ENCODE measurements around the gene ITPRIPL2.
A peak's percentile ranks its signal among the peaks of the same experiment; 100 is the strongest.

Gene ITPRIPL2

DNA sequence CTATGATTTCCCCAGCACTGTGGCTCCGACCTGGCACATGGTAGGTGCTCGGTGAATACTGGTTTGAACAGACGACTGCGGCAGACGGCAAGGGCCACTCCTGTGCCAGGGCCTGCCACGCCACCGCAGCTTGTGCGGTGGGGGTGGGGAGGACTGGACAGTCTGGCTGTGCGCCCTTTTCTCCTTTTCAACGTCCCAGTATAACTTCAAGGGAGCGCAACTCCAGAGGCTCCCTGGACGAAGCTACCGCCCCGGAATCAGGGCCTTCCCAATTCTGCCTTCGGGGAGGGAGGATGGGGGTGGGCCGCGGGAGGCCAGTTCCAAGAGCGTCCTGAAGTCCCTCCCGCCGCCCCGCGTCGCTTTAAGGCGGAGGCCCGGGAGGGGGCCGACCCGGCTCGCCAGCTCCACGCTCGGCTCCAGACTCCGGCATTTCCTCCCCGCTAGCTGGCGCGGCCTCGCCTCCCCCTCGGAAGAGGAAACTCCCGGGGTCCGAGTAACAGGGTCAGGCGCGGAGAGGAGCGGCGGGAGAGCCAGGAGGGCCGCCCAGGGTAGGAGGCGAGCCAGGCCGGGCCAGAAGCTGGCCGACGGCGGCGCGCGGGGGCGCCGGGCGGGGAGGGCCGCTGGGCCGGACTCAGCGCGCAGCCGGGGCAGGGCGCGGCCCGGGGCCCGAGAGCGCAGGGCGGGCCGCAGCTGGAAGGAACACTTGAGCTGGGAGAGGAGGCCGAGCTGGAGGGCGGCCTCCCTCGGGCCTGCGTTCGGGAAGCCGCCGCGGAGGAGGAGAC, at the start of gene ITPRIPL2:
Gene ITPRIPL2, plus strand, starts transcription at position 388 of the 782 bp plus-strand sequence. CDS start 498 bp downstream, outside the sequence.
- Mint-ChIP-seq H3K36me3 (ENCODE audit: low read depth) (peaks cover 10% of the 10 kb centered on the region), H3K4me3 (peak within 1 kb of the TSS; percentile 69), H3K27me3 (peaks cover 42% of the 10 kb centered on the region), H3K4me1 (ENCODE audit: low read depth) (peaks cover 23% of the 10 kb centered on the region), H3K27ac (peak within 1 kb of the TSS; percentile 47), H3K9me3 (no peaks in the 10 kb centered on the region)
- DNase-seq: peak; percentile 46

DNA sequence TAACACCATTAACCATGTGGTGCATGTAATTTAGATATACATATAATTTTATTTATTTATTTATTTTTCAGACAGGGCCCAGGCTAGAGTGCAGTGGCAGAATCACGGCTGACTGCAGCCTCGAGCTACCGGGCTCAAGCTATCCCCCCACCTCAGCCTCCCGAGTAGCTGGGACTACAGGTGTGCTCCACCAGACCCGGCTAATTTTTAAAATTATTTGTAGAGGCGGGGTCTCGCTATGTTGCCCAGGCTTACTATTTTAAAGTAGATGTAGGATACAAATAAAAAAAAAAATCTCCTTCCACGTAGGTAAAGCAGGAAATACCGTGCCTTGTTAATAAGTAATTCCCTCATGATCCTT, 46.8 kb upstream of the ITPRIPL2 start:
- peak overlapping the region; percentile 90 for H3K4me3 Mint-ChIP-seq
- H3K27ac Mint-ChIP-seq: peak overlapping the region; percentile 99
- peaks cover 15% of the 10 kb centered on the region for H3K4me1 Mint-ChIP-seq (ENCODE audit: low read depth)
- H3K9me3 Mint-ChIP-seq: no peaks in the 10 kb centered on the region
- DNase-seq: no peak
- no peaks in the 10 kb centered on the region for H3K27me3 Mint-ChIP-seq
- H3K36me3 Mint-ChIP-seq (ENCODE audit: low read depth): peaks cover 8% of the 10 kb centered on the region

DNA sequence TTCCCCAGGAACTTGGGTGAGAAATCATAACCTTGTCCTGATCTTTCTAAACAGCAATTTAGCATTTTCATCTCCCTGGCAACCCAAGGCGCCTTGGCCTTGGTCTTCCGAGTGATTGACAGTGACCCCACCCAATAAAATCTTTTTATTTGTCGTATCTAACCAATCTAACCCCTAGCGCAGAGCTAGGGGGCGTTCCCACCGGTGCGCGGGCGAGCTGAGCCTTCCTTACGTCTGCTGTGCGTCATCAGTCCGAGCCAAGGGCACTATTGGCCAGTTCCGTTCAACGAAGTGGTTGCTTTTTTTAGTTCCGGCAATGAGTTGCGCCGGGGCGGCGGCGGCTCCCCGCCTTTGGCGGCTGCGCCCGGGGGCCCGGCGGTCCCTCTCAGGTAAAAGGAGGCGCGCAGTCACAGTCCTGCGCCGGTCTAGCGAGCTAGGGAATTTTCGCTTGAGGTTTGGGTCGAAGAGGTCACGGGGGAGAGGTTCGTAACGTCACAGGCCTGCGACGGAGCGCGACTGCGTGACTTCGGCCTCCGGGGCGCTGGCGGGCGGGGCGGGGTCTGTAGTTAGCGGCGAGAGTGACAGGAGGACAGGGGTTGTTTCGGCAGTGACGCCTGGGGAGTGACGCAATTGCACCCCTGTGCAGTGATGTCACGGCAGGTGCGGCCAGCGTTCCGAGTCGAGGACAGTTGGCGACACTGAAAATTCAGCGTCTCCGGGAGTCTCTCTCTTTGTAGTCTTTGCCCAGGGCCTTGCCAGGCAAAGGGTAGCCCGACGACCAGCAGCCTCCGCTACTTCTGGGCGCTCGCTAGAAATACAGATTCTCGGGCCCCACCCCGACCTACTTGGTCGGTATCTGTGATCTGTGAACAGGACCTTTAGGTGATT, 46.2 kb upstream of the ITPRIPL2 start, which contains the start of gene COQ7:
Gene COQ7, plus strand, starts transcription at position 266 of the 888 bp plus-strand sequence. Its CDS starts 51 bp downstream, at position 317.
- H3K36me3 Mint-ChIP-seq (ENCODE audit: low read depth): peaks cover 14% of the 10 kb centered on the region
- H3K27me3 Mint-ChIP-seq: no peaks in the 10 kb centered on the region
- H3K27ac Mint-ChIP-seq: peak within 1 kb of the TSS; percentile 99
- no peaks in the 10 kb centered on the region for H3K9me3 Mint-ChIP-seq
- peaks cover 15% of the 10 kb centered on the region for H3K4me1 Mint-ChIP-seq (ENCODE audit: low read depth)
- peak within 1 kb of the TSS; percentile 90 for H3K4me3 Mint-ChIP-seq
- peak; percentile 99 for DNase-seq

DNA sequence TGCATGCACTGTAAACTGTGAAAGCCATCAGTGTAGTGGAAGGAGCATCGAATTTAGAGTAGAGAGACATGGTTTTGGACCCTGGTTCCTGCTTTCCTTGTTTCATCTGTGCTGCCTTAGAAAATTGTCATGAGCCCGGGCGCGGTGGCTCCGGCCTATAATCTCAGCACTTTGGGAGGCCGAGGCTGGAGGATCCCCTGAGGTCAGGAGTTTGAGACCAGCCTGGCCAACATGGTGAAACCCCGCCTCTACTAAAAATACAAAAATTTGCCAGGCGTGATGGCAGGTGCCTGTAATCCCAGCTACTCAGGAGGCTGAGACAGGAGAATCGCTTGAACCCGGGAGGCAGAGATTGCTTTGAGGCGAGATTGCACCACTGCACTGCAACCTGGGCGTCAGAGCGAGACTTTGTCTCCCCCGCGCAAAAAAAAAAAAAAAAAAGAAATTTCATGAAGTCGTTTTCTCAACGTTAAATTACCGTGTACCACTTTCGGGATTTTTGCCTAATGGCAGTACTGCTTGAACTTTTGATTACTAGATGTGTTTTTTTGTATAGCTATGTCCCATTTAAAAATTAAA, 45.4 kb upstream of the ITPRIPL2 start:
- H3K27me3 Mint-ChIP-seq: no peaks in the 10 kb centered on the region
- peaks cover 15% of the 10 kb centered on the region for H3K4me1 Mint-ChIP-seq (ENCODE audit: low read depth)
- no peak for DNase-seq
- peak overlapping the region; percentile 90 for H3K4me3 Mint-ChIP-seq
- H3K9me3 Mint-ChIP-seq: no peaks in the 10 kb centered on the region
- peaks cover 21% of the 10 kb centered on the region for H3K36me3 Mint-ChIP-seq (ENCODE audit: low read depth)
- H3K27ac Mint-ChIP-seq: peak overlapping the region; percentile 99

DNA sequence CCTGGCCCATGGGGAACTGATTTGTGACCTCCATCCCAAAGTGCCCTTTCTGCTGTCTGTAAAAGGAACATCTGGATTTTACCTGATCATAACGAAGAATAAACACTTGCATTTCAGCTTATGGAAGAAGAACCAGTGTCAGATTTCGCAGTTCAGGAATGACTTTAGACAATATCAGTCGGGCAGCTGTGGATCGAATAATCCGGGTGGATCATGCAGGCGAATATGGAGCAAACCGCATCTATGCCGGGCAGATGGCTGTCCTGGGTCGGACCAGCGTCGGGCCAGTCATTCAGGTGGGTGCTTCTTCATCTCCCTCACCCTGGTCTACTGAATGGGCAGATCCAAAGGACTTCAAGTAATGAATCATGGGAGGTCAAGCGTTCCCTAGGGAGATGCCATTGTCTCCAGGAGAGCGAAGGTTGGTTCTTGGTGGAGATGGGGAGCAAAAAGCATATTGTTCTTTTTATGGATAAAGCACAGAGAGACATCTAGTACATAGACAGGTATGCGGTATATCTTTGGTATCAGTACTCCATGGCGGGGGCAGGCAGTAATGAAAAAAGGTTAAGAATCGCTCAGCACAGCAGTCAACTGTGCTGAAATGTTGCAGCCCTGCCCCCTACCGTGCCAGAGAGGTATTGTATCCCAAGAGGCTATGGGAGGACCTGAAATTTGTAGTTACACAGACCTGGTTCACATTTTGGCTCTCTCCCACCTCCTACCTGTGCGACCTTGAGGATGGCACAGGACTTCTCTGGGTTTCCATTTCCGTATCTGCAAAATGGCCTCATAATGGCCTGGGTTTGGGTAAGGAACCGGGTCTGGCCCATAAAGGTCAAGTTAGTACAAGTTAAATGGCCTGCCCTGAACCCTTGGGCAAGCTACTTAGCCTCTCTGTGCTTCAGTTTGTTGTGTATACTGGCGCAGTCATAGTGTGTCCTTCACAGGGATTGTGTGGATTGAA, 41.7 kb upstream of the ITPRIPL2 start:
- peaks cover 51% of the 10 kb centered on the region for H3K36me3 Mint-ChIP-seq (ENCODE audit: low read depth)
- peak; percentile 62 for DNase-seq
- no peaks in the 10 kb centered on the region for H3K9me3 Mint-ChIP-seq

GRCh38 chr16:19073344-19073743, 40.4 kb upstream of the ITPRIPL2 start:
- Mint-ChIP-seq H3K27me3 (no peaks in the 10 kb centered on the region), H3K27ac (no peak overlapping the region), H3K36me3 (ENCODE audit: low read depth) (peaks cover 53% of the 10 kb centered on the region), H3K4me1 (ENCODE audit: low read depth) (peaks cover 6% of the 10 kb centered on the region), H3K4me3 (no peak overlapping the region), H3K9me3 (no peaks in the 10 kb centered on the region)
- no peak for DNase-seq

More for the DNA sequence above, 41.7 kb upstream of the ITPRIPL2 start:
- H3K4me3 Mint-ChIP-seq: no peak overlapping the region
- H3K4me1 Mint-ChIP-seq (ENCODE audit: low read depth): peaks cover 12% of the 10 kb centered on the region
- no peaks in the 10 kb centered on the region for H3K27me3 Mint-ChIP-seq
- no peak overlapping the region for H3K27ac Mint-ChIP-seq

- no peak for DNase-seq
- Mint-ChIP-seq H3K27ac (no peak overlapping the region), H3K36me3 (ENCODE audit: low read depth) (peaks cover 57% of the 10 kb centered on the region), H3K27me3 (no peaks in the 10 kb centered on the region), H3K9me3 (no peaks in the 10 kb centered on the region), H3K4me1 (ENCODE audit: low read depth) (peaks cover 5% of the 10 kb centered on the region), H3K4me3 (no peak overlapping the region)
Observed at GRCh38 chr16:19073863-19074262, 39.9 kb upstream of the ITPRIPL2 start.

DNA sequence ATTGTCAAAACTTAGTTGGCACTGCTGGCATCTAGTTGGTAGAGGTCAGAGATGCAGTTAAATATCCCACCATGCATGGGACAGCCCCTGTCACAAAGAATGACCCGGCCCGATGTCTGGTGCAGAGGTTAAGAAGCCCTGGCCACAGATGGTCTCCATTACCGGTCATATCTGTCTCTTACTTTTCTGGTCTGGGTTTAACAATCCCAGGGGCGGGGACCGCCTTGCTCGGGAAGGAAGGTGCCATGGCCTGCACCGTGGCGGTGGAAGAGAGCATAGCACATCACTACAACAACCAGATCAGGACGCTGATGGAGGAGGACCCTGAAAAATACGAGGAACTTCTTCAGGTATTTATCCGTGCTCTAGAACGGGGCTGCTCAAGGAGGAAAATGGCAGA, 38.3 kb upstream of the ITPRIPL2 start:
- Mint-ChIP-seq H3K36me3 (ENCODE audit: low read depth) (peaks cover 71% of the 10 kb centered on the region), H3K27ac (no peak overlapping the region), H3K27me3 (no peaks in the 10 kb centered on the region), H3K4me1 (ENCODE audit: low read depth) (no peaks in the 10 kb centered on the region), H3K4me3 (no peak overlapping the region), H3K9me3 (no peaks in the 10 kb centered on the region)
- DNase-seq: no peak

DNA sequence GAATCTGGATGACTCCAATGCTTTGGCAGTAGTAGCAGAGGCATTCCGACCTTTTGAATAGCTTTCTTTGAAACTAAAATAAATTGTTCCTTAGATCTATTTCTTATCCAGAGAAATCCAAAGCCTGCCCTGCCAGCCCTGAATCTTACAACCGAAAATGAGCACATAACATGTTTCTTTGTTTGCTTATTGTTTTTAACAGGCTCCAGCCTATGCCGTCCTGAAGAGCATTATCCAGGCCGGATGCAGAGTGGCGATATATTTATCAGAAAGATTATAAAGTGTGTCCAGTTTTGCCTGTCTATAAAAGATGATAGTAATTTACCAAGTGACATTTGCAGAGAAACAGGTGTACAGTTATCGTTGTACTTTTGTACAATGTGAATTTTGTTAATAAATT, 35.9 kb upstream of the ITPRIPL2 start:
- Mint-ChIP-seq H3K36me3 (ENCODE audit: low read depth) (peaks cover 77% of the 10 kb centered on the region), H3K4me1 (ENCODE audit: low read depth) (no peaks in the 10 kb centered on the region), H3K4me3 (no peak overlapping the region), H3K27me3 (no peaks in the 10 kb centered on the region), H3K27ac (no peak overlapping the region), H3K9me3 (no peaks in the 10 kb centered on the region)
- no peak for DNase-seq

DNA sequence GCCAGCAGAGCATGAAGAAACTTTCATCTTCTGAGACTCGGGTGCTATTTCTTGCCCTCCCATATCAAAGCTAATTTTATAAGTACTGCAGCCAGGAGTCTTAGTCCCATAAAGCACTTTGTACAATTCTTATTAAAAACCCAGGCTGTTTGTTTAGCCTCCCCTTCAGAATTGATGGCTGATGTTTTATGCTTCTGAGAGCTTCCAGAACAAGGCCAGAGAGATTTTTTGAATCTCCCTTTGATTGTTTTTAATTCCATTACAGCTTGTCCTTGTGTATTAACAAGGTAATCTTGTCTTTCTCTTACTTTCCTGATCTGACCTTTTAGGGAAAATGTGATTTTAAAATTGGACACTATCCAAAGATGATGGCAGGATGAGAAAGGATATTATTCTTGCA, 30.1 kb upstream of the ITPRIPL2 start:
- peaks cover 11% of the 10 kb centered on the region for H3K27me3 Mint-ChIP-seq
- H3K4me3 Mint-ChIP-seq: no peak overlapping the region
- no peak for DNase-seq
- H3K4me1 Mint-ChIP-seq (ENCODE audit: low read depth): peaks cover 6% of the 10 kb centered on the region
- no peaks in the 10 kb centered on the region for H3K9me3 Mint-ChIP-seq
- H3K27ac Mint-ChIP-seq: no peak overlapping the region
- peaks cover 33% of the 10 kb centered on the region for H3K36me3 Mint-ChIP-seq (ENCODE audit: low read depth)

- Mint-ChIP-seq H3K4me1 (ENCODE audit: low read depth) (peaks cover 6% of the 10 kb centered on the region), H3K27ac (no peak overlapping the region), H3K4me3 (no peak overlapping the region), H3K27me3 (peaks cover 11% of the 10 kb centered on the region), H3K36me3 (ENCODE audit: low read depth) (peaks cover 29% of the 10 kb centered on the region), H3K9me3 (no peaks in the 10 kb centered on the region)
- no peak for DNase-seq
Observed at GRCh38 chr16:19084139-19084538, 29.6 kb upstream of the ITPRIPL2 start.

GRCh38 chr16:19084879-19085278, 28.9 kb upstream of the ITPRIPL2 start:
- Mint-ChIP-seq H3K27ac (no peak overlapping the region), H3K9me3 (no peaks in the 10 kb centered on the region), H3K27me3 (peaks cover 11% of the 10 kb centered on the region), H3K4me3 (no peak overlapping the region), H3K36me3 (ENCODE audit: low read depth) (peaks cover 23% of the 10 kb centered on the region), H3K4me1 (ENCODE audit: low read depth) (peaks cover 6% of the 10 kb centered on the region)
- no peak for DNase-seq

- Mint-ChIP-seq H3K4me1 (ENCODE audit: low read depth) (peaks cover 6% of the 10 kb centered on the region), H3K36me3 (ENCODE audit: low read depth) (peaks cover 17% of the 10 kb centered on the region), H3K27me3 (peaks cover 11% of the 10 kb centered on the region), H3K9me3 (peaks cover under 1% of the 10 kb centered on the region), H3K4me3 (no peak overlapping the region), H3K27ac (no peak overlapping the region)
- DNase-seq: no peak
Observed at GRCh38 chr16:19085679-19086200, 28.0 kb upstream of the ITPRIPL2 start.
